ENCODE data around the gene CTDP1. TPM values are rescaled to one million over a fixed set of nuclear protein-coding genes. Genes with fewer than 3 reads are reported as not detected.

Gene CTDP1
- total RNA-seq, 1 donor from 2014 or later: 22.8 TPM

GRCh38 chr18:79799619-79800370 is 120.2 kb downstream of the CTDP1 start:
- no peak overlapping the region for H3K4me3 Mint-ChIP-seq
- H3K36me3 Mint-ChIP-seq (ENCODE audit: low read depth): no peaks in the 10 kb centered on the region
- peaks cover 9% of the 10 kb centered on the region for H3K4me1 Mint-ChIP-seq
- H3K9me3 Mint-ChIP-seq: no peaks in the 10 kb centered on the region
- no peak overlapping the region for H3K27ac Mint-ChIP-seq (ENCODE audit: unreplicated experiment)
- peaks cover 61% of the 10 kb centered on the region for H3K27me3 Mint-ChIP-seq (ENCODE audit: low read depth)
- no peak for DNase-seq (ENCODE audit: low read depth, low spot score)
- TF ChIP-seq, protein P1, sequence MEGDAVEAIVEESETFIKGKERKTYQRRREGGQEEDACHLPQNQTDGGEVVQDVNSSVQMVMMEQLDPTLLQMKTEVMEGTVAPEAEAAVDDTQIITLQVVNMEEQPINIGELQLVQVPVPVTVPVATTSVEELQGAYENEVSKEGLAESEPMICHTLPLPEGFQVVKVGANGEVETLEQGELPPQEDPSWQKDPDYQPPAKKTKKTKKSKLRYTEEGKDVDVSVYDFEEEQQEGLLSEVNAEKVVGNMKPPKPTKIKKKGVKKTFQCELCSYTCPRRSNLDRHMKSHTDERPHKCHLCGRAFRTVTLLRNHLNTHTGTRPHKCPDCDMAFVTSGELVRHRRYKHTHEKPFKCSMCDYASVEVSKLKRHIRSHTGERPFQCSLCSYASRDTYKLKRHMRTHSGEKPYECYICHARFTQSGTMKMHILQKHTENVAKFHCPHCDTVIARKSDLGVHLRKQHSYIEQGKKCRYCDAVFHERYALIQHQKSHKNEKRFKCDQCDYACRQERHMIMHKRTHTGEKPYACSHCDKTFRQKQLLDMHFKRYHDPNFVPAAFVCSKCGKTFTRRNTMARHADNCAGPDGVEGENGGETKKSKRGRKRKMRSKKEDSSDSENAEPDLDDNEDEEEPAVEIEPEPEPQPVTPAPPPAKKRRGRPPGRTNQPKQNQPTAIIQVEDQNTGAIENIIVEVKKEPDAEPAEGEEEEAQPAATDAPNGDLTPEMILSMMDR (conservative IDR thresholded peaks at IDR 0.05): no peak

GRCh38 chr18:79800371-79801180 is 121.0 kb downstream of the CTDP1 start:
- Mint-ChIP-seq H3K36me3 (ENCODE audit: low read depth) (no peaks in the 10 kb centered on the region), H3K4me1 (peaks cover 9% of the 10 kb centered on the region), H3K9me3 (no peaks in the 10 kb centered on the region), H3K27me3 (ENCODE audit: low read depth) (peaks cover 54% of the 10 kb centered on the region), H3K27ac (ENCODE audit: unreplicated experiment) (no peak overlapping the region), H3K4me3 (no peak overlapping the region)
- DNase-seq (ENCODE audit: low read depth, low spot score): no peak
- TF ChIP-seq, protein P1 (conservative IDR thresholded peaks at IDR 0.05): no peak

DNA sequence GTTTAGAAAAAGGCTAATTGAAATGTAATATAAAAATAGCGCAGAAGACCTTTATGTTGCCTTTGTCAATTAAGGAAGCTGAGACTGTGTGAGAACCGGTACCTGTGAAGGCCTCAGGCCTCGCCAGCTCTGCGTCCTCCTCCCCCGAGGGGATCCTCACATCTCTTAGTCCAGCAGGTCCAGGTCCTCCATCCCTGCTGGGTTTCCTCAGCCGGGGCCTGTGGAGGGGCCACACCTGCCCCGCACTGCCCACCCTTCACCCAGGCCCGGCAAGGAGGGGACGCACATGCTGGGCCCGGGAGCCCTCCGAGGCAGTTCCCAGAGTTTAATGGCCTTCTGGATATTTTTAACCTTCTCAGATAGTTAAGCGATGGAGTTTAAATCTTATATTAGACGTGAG is 121.6 kb downstream of the CTDP1 start:
- Mint-ChIP-seq H3K4me3 (no peak overlapping the region), H3K27ac (ENCODE audit: unreplicated experiment) (no peak overlapping the region), H3K36me3 (ENCODE audit: low read depth) (no peaks in the 10 kb centered on the region), H3K4me1 (peaks cover 9% of the 10 kb centered on the region), H3K27me3 (ENCODE audit: low read depth) (peaks cover 47% of the 10 kb centered on the region), H3K9me3 (no peaks in the 10 kb centered on the region)
- TF ChIP-seq, protein P1 (conservative IDR thresholded peaks at IDR 0.05): no peak
- no peak for DNase-seq (ENCODE audit: low read depth, low spot score)

GRCh38 chr18:79801641-79802040 is 122.0 kb downstream of the CTDP1 start:
- DNase-seq (ENCODE audit: low read depth, low spot score): no peak
- no peak overlapping the region for H3K27ac Mint-ChIP-seq (ENCODE audit: unreplicated experiment)
- H3K4me3 Mint-ChIP-seq: no peak overlapping the region
- no peaks in the 10 kb centered on the region for H3K36me3 Mint-ChIP-seq (ENCODE audit: low read depth)
- TF ChIP-seq, protein P1 (conservative IDR thresholded peaks at IDR 0.05): no peak
- H3K9me3 Mint-ChIP-seq: no peaks in the 10 kb centered on the region
- H3K4me1 Mint-ChIP-seq: peaks cover 9% of the 10 kb centered on the region
- peaks cover 43% of the 10 kb centered on the region for H3K27me3 Mint-ChIP-seq (ENCODE audit: low read depth)

DNA sequence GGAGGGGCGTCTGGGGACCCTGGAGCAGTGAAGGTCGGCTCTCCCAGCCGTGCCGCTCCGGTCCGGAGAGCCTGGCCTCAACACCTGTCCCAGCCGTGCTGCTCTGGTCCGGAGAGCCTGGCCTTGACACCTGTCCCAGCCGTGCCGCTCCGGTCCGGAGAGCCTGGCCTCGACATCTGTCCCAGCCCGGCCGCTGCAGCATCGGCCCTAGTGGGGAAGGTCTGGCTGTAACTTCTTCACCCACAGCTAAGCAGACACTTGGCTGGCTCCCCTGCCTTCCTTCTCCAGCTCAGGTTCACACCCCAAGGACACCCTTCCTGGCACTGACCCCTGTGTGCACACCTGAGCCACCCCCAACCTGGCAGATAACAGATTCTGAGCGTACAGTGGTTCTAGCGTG is 122.7 kb downstream of the CTDP1 start:
- no peak for DNase-seq (ENCODE audit: low read depth, low spot score)

More for the DNA sequence above, 122.7 kb downstream of the CTDP1 start:
- H3K27me3 Mint-ChIP-seq (ENCODE audit: low read depth): peaks cover 36% of the 10 kb centered on the region
- TF ChIP-seq, protein P1 (conservative IDR thresholded peaks at IDR 0.05): no peak
- peaks cover 6% of the 10 kb centered on the region for H3K4me1 Mint-ChIP-seq
- H3K27ac Mint-ChIP-seq (ENCODE audit: unreplicated experiment): no peak overlapping the region
- H3K4me3 Mint-ChIP-seq: no peak overlapping the region
- no peaks in the 10 kb centered on the region for H3K9me3 Mint-ChIP-seq
- H3K36me3 Mint-ChIP-seq (ENCODE audit: low read depth): no peaks in the 10 kb centered on the region
